K562 treated with DMSO at 1 percent for 48 hours (cell line): ENCODE measurements around the gene IFIT1B. TPM values are rescaled to one million over a fixed set of nuclear protein-coding genes. Genes with fewer than 3 reads are reported as not detected.

ENCODE experiments used
- total RNA-seq: library from RNA; unstranded; fragments of 300-600 nt; gene quantifications from 2 replicates; pipeline ENCODE4 v1.2.3, GENCODE V29; 2022; ENCODE audit warnings: low replicate concordance; ENCODE audit errors: extremely low read depth

Gene IFIT1B, protein sequence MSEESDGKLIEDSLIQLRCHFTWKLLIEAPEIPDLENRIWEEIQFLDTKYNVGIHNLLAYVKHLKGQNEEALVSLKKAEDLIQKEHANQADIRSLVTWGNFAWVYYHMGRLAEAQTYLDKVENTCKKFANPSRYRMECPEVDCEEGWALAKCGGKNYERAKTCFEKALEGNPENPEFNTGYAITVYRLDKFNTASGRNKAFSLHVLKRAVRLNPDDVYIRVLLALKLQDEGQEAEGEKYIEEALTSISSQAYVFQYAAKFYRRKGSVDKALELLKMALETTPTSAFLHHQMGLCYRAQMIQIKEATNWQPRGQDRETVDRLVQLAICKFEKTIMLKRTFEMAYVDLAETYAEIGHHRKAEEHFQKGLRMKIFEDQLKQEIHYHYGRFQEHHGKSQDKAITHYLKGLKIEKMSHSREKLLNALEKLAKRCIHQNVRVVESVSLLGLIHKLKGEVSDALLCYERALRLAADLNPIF
- total RNA-seq, result not detected in 2 replicates

DNA sequence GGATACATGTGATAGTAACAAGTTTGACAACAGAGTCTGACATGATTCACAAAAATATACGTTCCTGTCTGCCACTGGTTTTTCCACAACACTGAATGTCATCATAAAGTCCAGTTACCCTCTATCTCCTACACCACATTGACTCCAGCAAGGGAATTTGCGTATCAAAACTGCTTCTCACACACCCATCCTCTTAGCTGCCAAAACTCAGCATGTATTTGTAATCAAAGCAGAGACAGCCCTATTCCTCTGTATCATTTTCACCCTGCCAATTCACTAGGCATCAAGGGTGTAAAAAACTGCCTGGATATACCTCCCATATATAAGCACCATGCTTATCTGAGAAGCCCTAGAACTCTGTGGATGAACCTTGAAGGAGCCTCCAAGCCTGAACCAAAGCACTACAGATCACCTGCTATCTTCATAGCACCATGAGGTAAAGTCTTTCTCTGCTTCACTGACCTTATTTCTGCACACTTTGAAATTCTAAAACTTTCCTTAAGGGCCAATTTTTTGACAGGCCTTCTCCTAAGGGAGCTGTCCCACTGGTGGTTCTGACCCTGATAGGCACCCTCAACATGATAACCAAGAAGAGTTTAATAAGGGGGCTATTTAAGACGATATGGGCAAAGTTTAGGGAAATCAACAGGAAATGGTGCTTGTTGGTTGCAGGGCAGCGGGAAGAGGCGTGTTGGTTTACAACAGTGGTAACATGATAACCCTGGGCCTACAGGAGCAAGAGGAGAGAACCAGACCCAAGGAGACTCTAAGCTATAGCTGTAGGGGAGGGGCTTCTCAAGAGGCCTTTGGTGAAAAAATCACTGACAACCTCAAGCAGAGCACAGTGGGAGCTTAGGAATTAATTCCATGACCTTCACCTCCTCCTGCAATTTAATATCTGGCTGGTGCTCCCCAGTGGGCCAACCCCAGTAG, at the start of gene IFIT1B:
IFIT1B (plus strand) TSS at position 352 of the 933 bp plus-strand sequence; CDS start at position 432, 80 bp downstream.

DNA sequence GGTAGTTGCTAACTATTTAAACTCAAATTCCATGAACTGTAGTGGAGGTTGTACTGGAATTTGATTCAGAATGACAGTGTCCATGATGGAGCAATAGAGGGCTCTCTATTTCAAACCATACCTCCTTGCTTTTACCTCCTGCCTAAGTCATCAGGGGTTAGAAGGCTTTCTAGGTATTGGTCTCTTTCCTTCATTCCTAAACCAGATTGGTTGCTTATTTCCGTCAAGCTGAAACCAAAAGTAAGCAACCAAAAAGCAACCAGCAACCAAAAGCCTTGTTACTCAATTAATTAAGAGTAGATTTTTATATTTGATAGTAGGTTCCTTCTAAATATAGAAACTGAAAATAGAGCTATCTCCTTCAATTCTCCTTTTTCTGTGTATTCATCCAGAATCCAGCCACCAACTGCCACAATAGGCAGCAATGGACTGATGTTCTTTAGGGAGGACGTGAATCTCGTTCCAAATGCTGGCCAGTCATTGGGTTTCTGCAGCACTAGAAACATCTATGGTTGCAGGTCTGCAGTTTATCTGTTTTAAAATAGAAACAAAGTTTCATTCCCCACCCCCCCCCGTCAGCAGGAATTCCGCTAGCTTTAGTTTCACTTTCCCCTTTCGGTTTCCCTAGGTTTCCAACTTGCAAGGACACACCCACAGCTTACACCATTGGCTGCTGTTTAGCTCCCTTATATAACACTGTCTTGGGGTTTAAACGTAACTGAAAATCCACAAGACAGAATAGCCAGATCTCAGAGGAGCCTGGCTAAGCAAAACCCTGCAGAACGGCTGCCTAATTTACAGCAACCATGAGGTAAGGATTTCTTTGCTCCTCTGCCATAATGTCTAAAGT, 14.3 kb downstream of the IFIT1B start, which contains the start of gene IFIT1:
IFIT1 (plus strand) TSS at position 717 of the 850 bp plus-strand sequence; CDS start at position 807, 90 bp downstream.

GRCh38 chr10:89414146-89414878, 36.5 kb downstream of the IFIT1B start, which contains the start of gene IFIT5:
Gene IFIT5, plus strand, starts transcription at chr10:89414568. Its CDS starts 231 bp downstream, at chr10:89414799.

Other genes starting within 250 kb of the IFIT1B start
- gene CH25H, start 170.7 kb upstream of the IFIT1B start, total RNA-seq, result not detected in 2 replicates
- gene LIPA, start 126.3 kb upstream of the IFIT1B start, total RNA-seq, result not detected in 2 replicates
- not detected in 2 replicates for gene IFIT2, start 76.0 kb upstream of the IFIT1B start, total RNA-seq
- not detected in 2 replicates for gene IFIT3, start 50.1 kb upstream of the IFIT1B start, total RNA-seq
- not detected in 2 replicates for gene IFIT1, start 14.6 kb downstream of the IFIT1B start, total RNA-seq
- not detected in 2 replicates for gene IFIT5, start 36.5 kb downstream of the IFIT1B start, total RNA-seq
- not detected in 2 replicates for gene SLC16A12, start 157.5 kb downstream of the IFIT1B start, total RNA-seq